NCI-H510A (cell line): ENCODE results near the gene PCNX1.

Source experiments
- DNase-seq: peaks from one replicate; lab custom pipeline; 2025; lab: John Stamatoyannopoulos, UW

The PCNX1 gene

GRCh38 chr14:71086567-71086966, 179.3 kb downstream of the PCNX1 start:
- no peak for DNase-seq

GRCh38 chr14:71089971-71090370, 182.7 kb downstream of the PCNX1 start:
- DNase-seq: no peak

- DNase-seq: no peak
Observed at GRCh38 chr14:71094722-71095121, 187.5 kb downstream of the PCNX1 start.

- DNase-seq: no peak
Observed at GRCh38 chr14:71096947-71097346, 189.7 kb downstream of the PCNX1 start.

GRCh38 chr14:71103662-71104484, 196.6 kb downstream of the PCNX1 start:
- DNase-seq: no peak

- no peak for DNase-seq
Observed at GRCh38 chr14:71105177-71105576, 197.9 kb downstream of the PCNX1 start.

GRCh38 chr14:71107921-71108320, 200.7 kb downstream of the PCNX1 start:
- DNase-seq: no peak

- DNase-seq: no peak
Observed at GRCh38 chr14:71108398-71109119, 201.3 kb downstream of the PCNX1 start.

GRCh38 chr14:71113376-71113775, 206.1 kb downstream of the PCNX1 start:
- DNase-seq: no peak

- no peak for DNase-seq
Observed at GRCh38 chr14:71114565-71114964, 207.3 kb downstream of the PCNX1 start.

- no peak for DNase-seq
Observed at GRCh38 chr14:71115306-71115705, 208.0 kb downstream of the PCNX1 start.

GRCh38 chr14:71115821-71116567, 208.7 kb downstream of the PCNX1 start:
- DNase-seq: no peak

GRCh38 chr14:71116568-71117122, 209.4 kb downstream of the PCNX1 start:
- no peak for DNase-seq

GRCh38 chr14:71117839-71118743, 210.8 kb downstream of the PCNX1 start:
- DNase-seq: no peak

- no peak for DNase-seq
Observed at GRCh38 chr14:71119075-71119474, 211.8 kb downstream of the PCNX1 start.

- no peak for DNase-seq
Observed at GRCh38 chr14:71119832-71120231, 212.6 kb downstream of the PCNX1 start.

GRCh38 chr14:71121001-71121400, 213.7 kb downstream of the PCNX1 start:
- DNase-seq: no peak

GRCh38 chr14:71121711-71122110, 214.5 kb downstream of the PCNX1 start:
- no peak for DNase-seq

GRCh38 chr14:71122866-71123565, 215.8 kb downstream of the PCNX1 start:
- DNase-seq: no peak

GRCh38 chr14:71123579-71124135, 216.4 kb downstream of the PCNX1 start:
- DNase-seq: no peak
